ENCODE data around the gene BCKDK. TPM values are rescaled to one million over a fixed set of nuclear protein-coding genes. Genes with fewer than 3 reads are reported as not detected.
A peak's percentile ranks its signal among the peaks of the same experiment; 100 is the strongest.
"Not testable (repeated sequence)": the region's sequence is repeated elsewhere in the genome, so short reads cannot be mapped to it uniquely, and the experiment has no call there.

The BCKDK gene
- total RNA-seq, 1 experiment from 2014 or later, result 49.3 TPM

DNA sequence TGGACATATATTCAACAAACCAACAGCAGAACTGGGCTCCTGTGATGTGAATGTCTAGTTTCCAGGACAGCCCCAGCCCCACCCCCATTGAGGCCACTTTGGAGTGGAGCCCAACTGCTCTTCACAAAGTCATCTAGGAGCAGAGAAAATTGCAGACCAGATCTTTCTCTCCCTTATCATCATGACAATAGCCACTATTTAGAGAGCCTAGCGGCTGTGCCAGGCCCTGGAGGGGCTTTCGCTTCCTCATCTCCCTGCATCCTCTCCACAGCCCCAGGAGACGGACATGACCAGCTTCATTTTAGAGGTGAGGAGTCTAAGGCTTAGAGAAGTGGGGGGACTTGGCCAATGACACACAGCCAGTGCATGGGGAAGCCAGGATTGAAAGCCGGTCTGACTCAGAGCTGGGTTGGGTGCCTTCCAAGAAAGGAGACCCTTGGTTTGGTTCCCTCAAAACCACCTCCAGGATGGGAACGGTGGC lies 25.9 kb downstream of the BCKDK start:
- Mint-ChIP-seq H3K4me3 (ENCODE audit: low read depth, unreplicated experiment) (peak overlapping the region; percentile 93), H3K27ac (ENCODE audit: unreplicated experiment) (peak overlapping the region; percentile 6), H3K9me3 (ENCODE audit: low read depth, unreplicated experiment) (no peaks in the 10 kb centered on the region), H3K4me1 (ENCODE audit: low read depth, unreplicated experiment) (peaks cover 77% of the 10 kb centered on the region), H3K27me3 (ENCODE audit: unreplicated experiment) (no peaks in the 10 kb centered on the region), H3K36me3 (ENCODE audit: insufficient read depth, unreplicated experiment) (peaks cover 83% of the 10 kb centered on the region)
- intact Hi-C loops (cut with micrococcal nuclease; ENCODE audit: unreplicated experiment), result loop anchor here (2.0 kb wide), 1 partner anchor 17 kb away; the partner anchor contains the start of gene KAT8
- TF ChIP-seq, protein P1, sequence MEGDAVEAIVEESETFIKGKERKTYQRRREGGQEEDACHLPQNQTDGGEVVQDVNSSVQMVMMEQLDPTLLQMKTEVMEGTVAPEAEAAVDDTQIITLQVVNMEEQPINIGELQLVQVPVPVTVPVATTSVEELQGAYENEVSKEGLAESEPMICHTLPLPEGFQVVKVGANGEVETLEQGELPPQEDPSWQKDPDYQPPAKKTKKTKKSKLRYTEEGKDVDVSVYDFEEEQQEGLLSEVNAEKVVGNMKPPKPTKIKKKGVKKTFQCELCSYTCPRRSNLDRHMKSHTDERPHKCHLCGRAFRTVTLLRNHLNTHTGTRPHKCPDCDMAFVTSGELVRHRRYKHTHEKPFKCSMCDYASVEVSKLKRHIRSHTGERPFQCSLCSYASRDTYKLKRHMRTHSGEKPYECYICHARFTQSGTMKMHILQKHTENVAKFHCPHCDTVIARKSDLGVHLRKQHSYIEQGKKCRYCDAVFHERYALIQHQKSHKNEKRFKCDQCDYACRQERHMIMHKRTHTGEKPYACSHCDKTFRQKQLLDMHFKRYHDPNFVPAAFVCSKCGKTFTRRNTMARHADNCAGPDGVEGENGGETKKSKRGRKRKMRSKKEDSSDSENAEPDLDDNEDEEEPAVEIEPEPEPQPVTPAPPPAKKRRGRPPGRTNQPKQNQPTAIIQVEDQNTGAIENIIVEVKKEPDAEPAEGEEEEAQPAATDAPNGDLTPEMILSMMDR (IDR thresholded peaks at IDR 0.05; ENCODE audit: unreplicated experiment), result no peak
- peak; percentile 56 for DNase-seq
- BruUV-seq (replicated peaks), result no TSS peak
- CTCF ChIA-PET, result interaction anchor here (0.9 to 3.8 kb wide), 3 partner anchors 17 to 325 kb away, joined by 3 to 18 read pairs (median 3); partner anchors contain the start of genes ARMC5, HSD3B7 and KAT8

DNA sequence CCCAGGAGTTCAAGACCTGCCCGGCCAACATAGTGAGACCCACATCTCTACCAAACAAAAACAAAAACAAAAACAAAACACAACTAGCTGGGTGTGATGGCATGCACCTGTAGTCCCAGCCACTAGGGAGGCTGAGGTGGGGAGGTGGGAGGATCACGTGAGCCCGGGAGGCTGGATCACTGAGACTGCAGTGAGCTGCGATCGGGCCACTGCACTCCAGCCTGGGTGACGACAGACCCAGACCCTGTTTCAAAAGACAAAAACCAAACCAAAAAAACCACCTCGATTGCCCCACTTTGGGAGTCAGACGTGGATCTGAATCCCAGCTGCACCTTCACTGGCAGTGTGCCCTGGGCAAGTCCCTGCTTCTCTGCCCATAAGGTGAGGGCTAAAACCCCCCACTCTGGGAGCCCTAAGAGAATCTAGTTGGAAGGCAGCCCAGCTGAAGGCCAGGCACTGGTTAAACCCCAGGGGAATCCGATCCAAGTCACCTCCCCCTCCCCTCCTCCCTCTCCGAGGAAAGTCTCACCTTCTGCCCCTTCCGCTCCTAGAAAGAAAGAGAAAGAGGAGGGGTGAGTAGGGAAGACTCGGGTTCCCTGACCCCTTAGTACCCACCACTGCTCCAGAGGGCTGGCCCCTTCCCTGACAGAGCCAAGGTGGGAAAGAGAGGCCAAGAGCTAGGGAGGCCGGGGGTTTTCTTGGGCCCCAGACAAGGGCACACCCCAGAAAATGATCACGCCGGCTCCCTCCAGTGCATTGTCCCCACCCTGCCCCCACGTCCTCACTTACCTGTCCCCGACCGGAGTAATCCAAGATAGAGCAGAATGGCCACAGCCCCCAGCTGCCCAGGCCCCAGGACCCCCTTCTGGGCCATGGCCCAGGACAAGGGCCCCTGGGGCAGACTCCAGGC lies 26.7 kb downstream of the BCKDK start:
- Mint-ChIP-seq H3K36me3 (ENCODE audit: insufficient read depth, unreplicated experiment) (peaks cover 78% of the 10 kb centered on the region), H3K27ac (ENCODE audit: unreplicated experiment) (peak overlapping the region; percentile 6), H3K4me1 (ENCODE audit: low read depth, unreplicated experiment) (peaks cover 74% of the 10 kb centered on the region), H3K4me3 (ENCODE audit: low read depth, unreplicated experiment) (peak overlapping the region; percentile 93), H3K27me3 (ENCODE audit: unreplicated experiment) (no peaks in the 10 kb centered on the region), H3K9me3 (ENCODE audit: low read depth, unreplicated experiment) (no peaks in the 10 kb centered on the region)
- DNase-seq, result peak; percentile 79
- intact Hi-C loops (cut with micrococcal nuclease; ENCODE audit: unreplicated experiment), result loop anchor here (2.0 kb wide), 1 partner anchor 18 kb away; the partner anchor contains the start of gene KAT8
- TF ChIP-seq, protein P1 (IDR thresholded peaks at IDR 0.05; ENCODE audit: unreplicated experiment), result no peak
- CTCF ChIA-PET, result interaction anchor here (0.6 to 3.8 kb wide), 7 partner anchors 18 to 324 kb away, joined by 3 to 18 read pairs (median 3); partner anchors contain the start of genes ARMC5, HSD3B7 and KAT8
- BruUV-seq (replicated peaks), result TSS peak; percentile 68

DNA sequence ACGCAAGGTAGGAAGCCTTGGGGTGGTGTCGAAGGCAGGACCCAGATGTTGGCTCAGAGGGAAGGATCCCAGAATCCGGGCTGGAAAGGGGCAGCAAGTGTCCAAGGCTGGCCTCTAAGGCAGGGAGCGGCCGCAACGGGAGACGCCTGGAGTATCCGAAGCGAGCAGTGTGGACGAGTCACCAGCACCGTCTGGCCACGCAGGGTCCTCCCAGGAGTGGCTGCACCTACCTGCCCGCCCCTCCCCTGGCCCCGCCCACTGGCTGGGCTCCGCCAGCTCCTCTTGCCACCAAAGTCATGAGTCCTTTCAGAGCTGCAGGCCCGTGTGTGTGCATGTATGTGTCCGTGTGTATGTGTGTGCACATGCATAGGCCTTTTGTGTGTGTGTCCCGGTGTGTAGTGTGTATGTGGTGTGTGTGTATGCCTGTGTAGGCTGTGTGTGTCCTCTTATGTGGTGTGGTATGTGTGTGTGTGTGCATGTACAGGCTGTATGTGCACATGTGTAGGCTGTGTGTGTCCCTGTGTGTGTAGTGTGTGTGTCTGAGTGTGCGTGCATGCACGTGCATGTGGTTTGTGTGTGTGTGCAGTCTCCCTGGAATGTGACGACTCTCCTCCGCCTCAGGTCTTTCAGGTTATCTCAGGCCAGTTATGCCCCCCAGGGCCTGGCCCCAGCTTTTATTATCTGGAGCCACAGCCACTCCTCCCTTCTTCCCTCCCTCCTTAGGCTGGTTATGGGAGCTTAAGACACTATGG lies 27.5 kb downstream of the BCKDK start, which contains the start of gene PRSS8:
TSS of gene PRSS8 (minus strand) at position 193 of the 752 bp plus-strand sequence. CDS start 229 bp downstream, outside the sequence.
- peak; percentile 91 for DNase-seq
- no peaks in the 10 kb centered on the region for H3K27me3 Mint-ChIP-seq (ENCODE audit: unreplicated experiment)
- no TSS peak for BruUV-seq (replicated peaks)
- peaks cover 74% of the 10 kb centered on the region for H3K4me1 Mint-ChIP-seq (ENCODE audit: low read depth, unreplicated experiment)
- no peaks in the 10 kb centered on the region for H3K9me3 Mint-ChIP-seq (ENCODE audit: low read depth, unreplicated experiment)
- intact Hi-C loops (cut with micrococcal nuclease; ENCODE audit: unreplicated experiment), result loop anchor here (2.0 kb wide), 1 partner anchor 19 kb away; the partner anchor contains the start of gene KAT8
- peak within 1 kb of the TSS; percentile 6 for H3K27ac Mint-ChIP-seq (ENCODE audit: unreplicated experiment)
- TF ChIP-seq, protein P1 (IDR thresholded peaks at IDR 0.05; ENCODE audit: unreplicated experiment), result no peak
- H3K4me3 Mint-ChIP-seq (ENCODE audit: low read depth, unreplicated experiment), result peak within 1 kb of the TSS; percentile 93
- peaks cover 72% of the 10 kb centered on the region for H3K36me3 Mint-ChIP-seq (ENCODE audit: insufficient read depth, unreplicated experiment)
- CTCF ChIA-PET, result interaction anchor here (0.6 to 3.8 kb wide), 5 partner anchors 18 to 186 kb away, joined by 3 to 18 read pairs (median 3); partner anchors contain the start of genes HSD3B7 and KAT8

DNA sequence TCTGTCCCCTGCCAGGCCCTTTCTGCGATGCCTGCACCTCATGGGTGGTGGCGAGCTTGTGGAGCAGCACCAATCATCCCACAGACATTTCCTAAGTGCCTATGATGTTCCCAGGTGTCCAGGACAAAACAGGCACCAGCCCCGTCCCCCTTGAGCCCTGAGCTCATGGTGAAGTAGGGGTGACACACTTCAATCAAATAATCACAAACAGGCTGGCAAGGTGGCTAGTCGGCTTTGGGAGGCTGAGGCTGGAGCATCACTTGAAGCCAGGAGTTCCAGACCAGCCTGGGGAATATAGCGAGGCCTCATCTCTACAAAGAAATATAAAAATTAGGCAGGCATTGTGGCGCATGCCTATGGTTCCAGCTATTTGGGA lies 28.1 kb downstream of the BCKDK start:
- TF ChIP-seq, protein P1 (IDR thresholded peaks at IDR 0.05; ENCODE audit: unreplicated experiment), result no peak
- H3K9me3 Mint-ChIP-seq (ENCODE audit: low read depth, unreplicated experiment), result no peaks in the 10 kb centered on the region
- H3K27me3 Mint-ChIP-seq (ENCODE audit: unreplicated experiment), result no peaks in the 10 kb centered on the region
- H3K4me1 Mint-ChIP-seq (ENCODE audit: low read depth, unreplicated experiment), result peaks cover 74% of the 10 kb centered on the region
- no TSS peak for BruUV-seq (replicated peaks)
- DNase-seq, result no peak
- CTCF ChIA-PET, result interaction anchor here (1.0 to 3.8 kb wide), 2 partner anchors 19 to 43 kb away, joined by 3 to 18 read pairs; partner anchors contain the start of gene KAT8
- H3K36me3 Mint-ChIP-seq (ENCODE audit: insufficient read depth, unreplicated experiment), result peaks cover 69% of the 10 kb centered on the region
- intact Hi-C loops (cut with micrococcal nuclease; ENCODE audit: unreplicated experiment), result no loop called here
- H3K4me3 Mint-ChIP-seq (ENCODE audit: low read depth, unreplicated experiment), result peak overlapping the region; percentile 93
- peak overlapping the region; percentile 6 for H3K27ac Mint-ChIP-seq (ENCODE audit: unreplicated experiment)

DNA sequence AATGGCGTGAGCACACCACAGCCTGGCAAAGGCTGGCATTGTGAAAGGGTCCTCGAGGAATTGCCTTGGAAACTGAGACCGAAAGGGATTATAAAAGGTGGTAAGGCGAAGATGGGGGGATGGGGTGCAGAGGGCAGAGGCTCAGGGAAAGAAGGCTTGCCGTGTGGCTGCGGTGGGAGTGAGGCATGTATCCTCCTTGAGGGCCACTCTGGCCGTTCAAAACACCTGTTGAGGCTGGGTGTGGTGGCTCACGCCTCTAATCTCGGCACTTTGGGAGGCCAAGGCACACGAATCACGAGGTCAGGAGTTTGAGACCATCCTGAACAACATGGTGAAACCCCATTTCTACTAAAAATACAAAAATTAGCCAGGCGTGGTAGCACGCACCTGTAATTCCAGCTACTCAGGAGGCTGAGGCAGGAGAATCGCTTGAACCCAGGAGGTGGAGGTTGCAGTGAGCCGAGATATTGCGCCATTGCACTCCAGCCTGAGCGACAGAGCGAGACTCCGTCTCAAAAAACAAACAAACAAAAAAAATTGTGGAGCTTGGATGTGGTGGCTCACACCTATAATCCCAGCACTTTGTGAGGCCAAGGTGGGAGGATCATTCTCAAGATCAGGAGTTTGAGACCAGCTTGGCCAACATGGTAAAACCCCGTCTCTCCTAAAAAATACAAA lies 28.8 kb downstream of the BCKDK start:
- CTCF ChIA-PET; DNase-seq; BruUV-seq (replicated peaks); intact Hi-C loops (cut with micrococcal nuclease; ENCODE audit: unreplicated experiment); H3K27ac Mint-ChIP-seq (ENCODE audit: unreplicated experiment); H3K27me3 Mint-ChIP-seq (ENCODE audit: unreplicated experiment); H3K4me3 Mint-ChIP-seq (ENCODE audit: low read depth, unreplicated experiment); H3K9me3 Mint-ChIP-seq (ENCODE audit: low read depth, unreplicated experiment): not testable (repeated sequence)
- peaks cover 76% of the 10 kb centered on the region for H3K4me1 Mint-ChIP-seq (ENCODE audit: low read depth, unreplicated experiment)
- H3K36me3 Mint-ChIP-seq (ENCODE audit: insufficient read depth, unreplicated experiment), result peaks cover 69% of the 10 kb centered on the region

All from Calu3 (cell line).